ENCODE data around the gene ABLIM2.

The ABLIM2 gene

DNA sequence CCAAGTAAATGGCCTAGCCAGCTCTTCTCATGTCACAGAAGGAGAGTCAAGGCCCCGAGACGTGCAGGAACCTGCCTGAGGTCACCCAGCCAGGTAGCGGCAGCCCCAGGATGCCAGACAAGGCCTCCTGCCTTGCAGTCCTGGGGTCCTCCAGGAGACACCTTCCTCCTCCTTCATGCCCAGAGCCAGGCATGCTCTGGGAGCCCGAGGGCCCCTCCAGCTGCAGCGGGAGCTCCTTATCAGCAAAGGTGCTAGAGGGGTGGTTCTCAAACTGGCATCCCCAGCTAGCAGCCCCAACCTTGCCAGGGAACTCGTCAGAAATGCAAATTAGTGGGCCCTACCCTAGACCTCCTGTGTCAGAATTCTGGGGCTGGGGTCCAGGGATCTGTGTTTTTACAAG is 162.7 kb downstream of the ABLIM2 start:
- TF ChIP-seq, protein P1, sequence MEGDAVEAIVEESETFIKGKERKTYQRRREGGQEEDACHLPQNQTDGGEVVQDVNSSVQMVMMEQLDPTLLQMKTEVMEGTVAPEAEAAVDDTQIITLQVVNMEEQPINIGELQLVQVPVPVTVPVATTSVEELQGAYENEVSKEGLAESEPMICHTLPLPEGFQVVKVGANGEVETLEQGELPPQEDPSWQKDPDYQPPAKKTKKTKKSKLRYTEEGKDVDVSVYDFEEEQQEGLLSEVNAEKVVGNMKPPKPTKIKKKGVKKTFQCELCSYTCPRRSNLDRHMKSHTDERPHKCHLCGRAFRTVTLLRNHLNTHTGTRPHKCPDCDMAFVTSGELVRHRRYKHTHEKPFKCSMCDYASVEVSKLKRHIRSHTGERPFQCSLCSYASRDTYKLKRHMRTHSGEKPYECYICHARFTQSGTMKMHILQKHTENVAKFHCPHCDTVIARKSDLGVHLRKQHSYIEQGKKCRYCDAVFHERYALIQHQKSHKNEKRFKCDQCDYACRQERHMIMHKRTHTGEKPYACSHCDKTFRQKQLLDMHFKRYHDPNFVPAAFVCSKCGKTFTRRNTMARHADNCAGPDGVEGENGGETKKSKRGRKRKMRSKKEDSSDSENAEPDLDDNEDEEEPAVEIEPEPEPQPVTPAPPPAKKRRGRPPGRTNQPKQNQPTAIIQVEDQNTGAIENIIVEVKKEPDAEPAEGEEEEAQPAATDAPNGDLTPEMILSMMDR (IDR thresholded peaks at IDR 0.05; ENCODE audit: insufficient read depth, low read depth, low read length, missing control alignments) = no peak
- no peak for DNase-seq (ENCODE audit: low read depth)

DNA sequence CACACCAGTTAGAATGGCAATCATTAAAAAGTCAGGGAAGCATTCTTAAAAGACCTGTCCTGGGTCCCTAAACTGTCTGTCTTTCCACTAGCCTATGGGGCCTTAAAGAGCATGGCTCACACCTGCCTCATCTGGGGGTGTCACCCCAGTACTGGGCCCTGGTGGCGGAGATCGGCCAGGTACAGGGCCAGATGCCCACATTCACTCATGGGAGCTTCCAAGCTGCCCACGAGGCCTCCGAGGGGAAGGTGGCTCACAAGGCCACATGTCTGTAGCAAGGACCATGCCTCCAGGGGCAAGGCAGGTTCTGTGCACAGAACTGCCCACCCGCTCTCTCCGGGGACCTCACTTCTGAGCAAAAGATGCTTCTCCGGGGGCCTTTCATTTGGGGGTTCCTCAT is 163.5 kb downstream of the ABLIM2 start:
- H3K4me3 ChIP-seq (ENCODE audit: low read depth, low read length) = no peak overlapping the region
- TF ChIP-seq, protein P1 (IDR thresholded peaks at IDR 0.05; ENCODE audit: insufficient read depth, low read depth, low read length, missing control alignments) = no peak
- no peak for DNase-seq (ENCODE audit: low read depth)

More for the DNA sequence above, 162.7 kb downstream of the ABLIM2 start:
- no peak overlapping the region for H3K4me3 ChIP-seq (ENCODE audit: low read depth, low read length)

DNA sequence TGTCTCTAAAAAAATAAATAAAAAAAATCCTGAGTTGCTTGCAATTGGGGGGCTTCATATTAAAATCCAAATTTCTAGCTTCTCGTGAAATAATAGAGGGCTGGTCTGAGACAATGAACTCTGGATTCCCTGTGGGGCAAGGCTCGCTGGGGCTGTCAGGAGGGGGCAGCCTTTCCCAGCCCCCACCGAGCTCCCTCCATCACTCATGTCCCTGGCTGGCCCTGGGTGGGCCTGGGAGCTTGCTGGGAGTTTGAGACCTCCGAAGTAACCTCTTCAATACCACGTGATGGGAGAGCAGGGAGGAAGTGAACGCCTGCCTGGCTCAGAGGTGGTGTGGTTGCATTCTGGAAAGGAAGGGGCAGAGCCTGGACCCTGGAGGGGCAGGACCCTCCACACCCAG is 164.9 kb downstream of the ABLIM2 start:
- H3K4me3 ChIP-seq (ENCODE audit: low read depth, low read length) = no peak overlapping the region
- TF ChIP-seq, protein P1 (IDR thresholded peaks at IDR 0.05; ENCODE audit: insufficient read depth, low read depth, low read length, missing control alignments) = no peak
- DNase-seq (ENCODE audit: low read depth) = no peak

DNA sequence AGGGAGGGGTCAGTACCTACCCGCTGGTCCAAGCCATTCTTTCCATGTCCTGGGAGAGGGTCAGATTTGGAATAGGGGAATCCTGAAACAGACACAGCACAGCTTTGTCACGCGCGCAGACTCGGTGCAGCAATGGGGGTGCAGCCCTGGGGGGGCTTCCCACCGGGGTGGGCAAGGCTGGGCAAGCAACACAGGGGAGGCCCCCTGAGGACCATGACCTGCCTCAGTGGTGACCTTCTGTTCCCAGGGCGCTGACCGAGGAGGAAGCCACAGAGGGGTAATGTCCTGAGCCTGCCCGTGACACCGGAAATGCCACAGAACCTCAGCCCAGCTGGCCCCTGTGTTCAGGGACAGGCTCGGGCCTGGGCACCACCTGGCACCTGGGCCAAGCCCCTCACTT is 165.8 kb downstream of the ABLIM2 start:
- DNase-seq (ENCODE audit: low read depth) = no peak
- no peak overlapping the region for H3K4me3 ChIP-seq (ENCODE audit: low read depth, low read length)
- TF ChIP-seq, protein P1 (IDR thresholded peaks at IDR 0.05; ENCODE audit: insufficient read depth, low read depth, low read length, missing control alignments) = no peak

DNA sequence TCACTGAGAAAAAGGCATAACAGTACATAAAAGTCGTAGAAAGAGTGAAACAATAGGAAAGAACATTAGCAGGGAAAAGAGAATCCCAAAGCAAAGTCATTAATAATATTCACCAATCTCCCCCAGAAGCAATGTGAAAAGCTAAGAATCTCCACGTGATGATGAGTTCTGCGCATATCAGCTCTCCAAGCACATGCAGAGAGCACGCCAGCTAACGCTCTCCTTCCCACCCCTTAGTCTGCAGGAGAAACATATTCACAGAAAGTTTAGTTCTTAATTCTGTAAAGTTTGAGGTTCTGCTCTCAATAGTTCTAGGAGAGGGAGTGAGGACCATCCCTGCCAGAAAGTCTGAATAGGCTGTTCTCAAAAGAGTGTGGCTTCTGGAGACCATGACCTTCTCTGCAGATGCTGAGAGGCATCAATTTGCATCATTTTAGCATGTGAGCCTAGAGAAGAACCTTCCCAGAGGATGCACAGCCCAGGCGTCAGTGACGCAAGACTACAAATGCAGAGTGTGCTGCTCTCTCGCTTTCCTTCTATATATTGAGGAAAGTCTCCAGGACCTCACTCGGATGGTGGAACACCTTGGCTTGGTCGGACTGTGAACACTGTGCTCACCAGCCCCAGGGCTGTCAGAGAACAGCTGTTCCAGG is 167.7 kb downstream of the ABLIM2 start:
- DNase-seq (ENCODE audit: low read depth) = no peak
- H3K4me3 ChIP-seq (ENCODE audit: low read depth, low read length) = no peak overlapping the region
- TF ChIP-seq, protein P1 (IDR thresholded peaks at IDR 0.05; ENCODE audit: insufficient read depth, low read depth, low read length, missing control alignments) = no peak

DNA sequence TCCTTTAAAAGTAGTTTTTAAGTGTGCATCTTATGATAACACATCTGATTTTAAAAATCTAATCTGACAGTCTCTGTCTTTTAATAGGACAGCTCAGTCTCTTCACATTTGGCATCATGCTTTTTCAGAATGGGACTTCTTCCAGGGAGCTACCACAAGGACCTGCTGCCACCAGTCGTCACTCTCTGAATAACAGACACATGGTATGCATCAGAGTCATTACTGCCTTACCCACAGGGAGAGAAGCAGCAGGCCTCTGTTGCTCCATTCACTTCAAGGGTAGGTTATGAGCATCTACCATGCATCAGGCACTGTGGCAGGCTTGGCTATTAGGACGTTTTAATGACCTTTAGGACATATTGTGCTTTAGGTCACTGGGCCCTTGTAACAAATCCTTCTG is 169.0 kb downstream of the ABLIM2 start:
- TF ChIP-seq, protein P1 (IDR thresholded peaks at IDR 0.05; ENCODE audit: insufficient read depth, low read depth, low read length, missing control alignments) = no peak
- DNase-seq (ENCODE audit: low read depth) = no peak
- H3K4me3 ChIP-seq (ENCODE audit: low read depth, low read length) = no peak overlapping the region

DNA sequence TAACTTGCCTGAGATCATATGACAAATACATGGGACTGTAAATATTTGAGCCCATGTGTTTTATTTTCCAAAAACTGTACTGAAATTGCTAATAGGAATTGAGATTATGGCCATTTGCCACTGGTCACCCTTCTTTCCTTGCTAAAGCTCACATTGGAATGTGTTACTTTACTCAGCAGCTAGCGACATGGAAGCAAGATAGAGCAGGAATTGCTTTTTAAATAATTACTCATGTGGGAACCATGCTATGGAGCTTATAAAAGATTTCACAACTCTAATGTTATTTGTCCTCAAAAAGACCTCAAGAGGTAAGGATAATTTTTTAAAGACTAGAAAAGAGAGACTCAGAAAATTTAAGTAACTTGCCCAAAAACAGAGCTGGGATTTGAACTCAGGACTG is 170.2 kb downstream of the ABLIM2 start:
- DNase-seq (ENCODE audit: low read depth) = no peak
- H3K4me3 ChIP-seq (ENCODE audit: low read depth, low read length) = no peak overlapping the region

More for the DNA sequence above, 170.2 kb downstream of the ABLIM2 start:
- TF ChIP-seq, protein P1 (IDR thresholded peaks at IDR 0.05; ENCODE audit: insufficient read depth, low read depth, low read length, missing control alignments) = no peak

Data from GM12865 (cell line).